Chondrocyte (in vitro differentiated cells): Measurements from ENCODE around the gene MYO1G. TPM values are rescaled to one million over a fixed set of nuclear protein-coding genes. Genes with fewer than 3 reads are reported as not detected.
A peak's percentile ranks its signal among the peaks of the same experiment; 100 is the strongest.
"Not testable (repeated sequence)": the region's sequence is repeated elsewhere in the genome, so short reads cannot be mapped to it uniquely, and the experiment has no call there.

Source experiments
- DNase-seq: peaks from one replicate; pipeline ENCODE4 v3.0.0; 2021; ENCODE audit warnings: mixed read lengths, low spot score
- H3K27ac Mint-ChIP-seq: one replicate; pipeline ENCODE4 v1.8.0; 2021; ENCODE audit warnings: mild to moderate bottlenecking, moderate library complexity, mixed read lengths; ENCODE audit not compliant: unreplicated experiment
- H3K27me3 Mint-ChIP-seq: 2 replicates; pipeline ENCODE4 v1.8.0; 2021; ENCODE audit warnings: low read depth, mixed read lengths
- H3K36me3 Mint-ChIP-seq: 2 replicates; pipeline ENCODE4 v1.8.0; 2021; ENCODE audit warnings: low read depth, mixed read lengths
- H3K4me1 Mint-ChIP-seq: 2 replicates; pipeline ENCODE4 v1.8.0; 2021; ENCODE audit warnings: low read depth, mild to moderate bottlenecking, mixed read lengths
- H3K4me3 Mint-ChIP-seq: one replicate; pipeline ENCODE4 v1.8.0; 2021; ENCODE audit warnings: mild to moderate bottlenecking, moderate library complexity, mixed read lengths; ENCODE audit not compliant: unreplicated experiment
- H3K9me3 Mint-ChIP-seq: 2 replicates; pipeline ENCODE4 v1.8.0; 2021; ENCODE audit warnings: low read depth, mixed read lengths
- CTCF ChIP-seq: fragments of 200-600 bp; sonication (generic); IDR thresholded peaks from 2 replicates; pipeline ENCODE4 v1.5.0; 2021; ENCODE audit warnings: antibody characterized with exemption, mild to moderate bottlenecking, moderate library complexity
- total RNA-seq: library from RNA; stranded (reverse); gene quantifications from 3 replicates; pipeline ENCODE4 v1.2.1, GENCODE V29; 2021

Gene MYO1G
- total RNA-seq, 1 donor from 2014 or later, result 0.05 TPM

GRCh38 chr7:44935016-44935415, 43.8 kb downstream of the MYO1G start:
- H3K27ac Mint-ChIP-seq, result peak overlapping the region; percentile 59
- no peak for TF ChIP-seq CTCF
- H3K4me3 Mint-ChIP-seq, result no peak overlapping the region
- H3K27me3 Mint-ChIP-seq, result peaks cover 13% of the 10 kb centered on the region
- no peaks in the 10 kb centered on the region for H3K4me1 Mint-ChIP-seq
- DNase-seq, result no peak
- H3K36me3 Mint-ChIP-seq, result no peaks in the 10 kb centered on the region
- H3K9me3 Mint-ChIP-seq, result peaks cover 2% of the 10 kb centered on the region

GRCh38 chr7:44934510-44934909, 44.3 kb downstream of the MYO1G start:
- H3K4me1 Mint-ChIP-seq, H3K4me3 Mint-ChIP-seq, DNase-seq, H3K9me3 Mint-ChIP-seq, H3K27ac Mint-ChIP-seq, H3K36me3 Mint-ChIP-seq: not testable (repeated sequence)
- peaks cover 13% of the 10 kb centered on the region for H3K27me3 Mint-ChIP-seq

DNA sequence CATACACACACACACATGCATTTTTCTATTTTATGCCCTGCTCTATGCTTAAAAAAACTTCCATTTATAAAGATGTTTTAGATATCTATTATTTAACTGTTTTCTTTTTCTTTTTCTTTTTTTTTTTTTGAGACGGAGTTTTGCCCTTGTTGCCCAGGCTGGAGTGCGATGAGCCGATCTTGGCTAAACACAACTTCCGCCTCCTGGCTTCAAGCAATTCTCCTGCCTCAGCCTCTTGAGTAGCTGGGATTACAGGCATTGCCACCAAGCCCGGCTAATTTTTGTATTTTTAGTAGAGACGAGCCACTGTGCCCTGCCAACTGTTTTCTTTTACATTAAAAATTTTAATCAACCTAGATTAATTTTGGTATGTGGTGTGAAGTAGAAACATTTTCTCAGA, 47.9 kb downstream of the MYO1G start:
- peaks cover 2% of the 10 kb centered on the region for H3K27me3 Mint-ChIP-seq
- H3K4me3 Mint-ChIP-seq, result no peak overlapping the region
- DNase-seq, result no peak
- peaks cover 2% of the 10 kb centered on the region for H3K36me3 Mint-ChIP-seq
- H3K9me3 Mint-ChIP-seq, result peaks cover 9% of the 10 kb centered on the region
- H3K4me1 Mint-ChIP-seq, result no peaks in the 10 kb centered on the region
- TF ChIP-seq CTCF, result no peak
- no peak overlapping the region for H3K27ac Mint-ChIP-seq

DNA sequence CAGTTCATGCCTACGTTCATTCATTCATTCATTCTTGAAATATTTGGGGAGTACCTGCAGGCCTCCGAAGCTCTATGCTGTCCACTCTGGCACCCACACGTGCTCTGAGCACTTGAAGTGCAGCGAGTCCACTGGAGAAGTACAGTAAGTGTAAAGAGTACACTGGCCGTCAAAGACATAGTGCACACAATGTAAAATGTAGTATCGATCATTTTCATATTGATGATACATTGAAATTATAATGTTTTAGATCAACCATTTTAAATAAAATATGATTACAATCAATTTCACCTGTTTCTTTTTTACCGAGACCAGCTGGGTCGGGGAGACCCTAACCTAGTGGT, 56.5 kb downstream of the MYO1G start:
- no peak overlapping the region for H3K4me3 Mint-ChIP-seq
- no peak for DNase-seq
- TF ChIP-seq CTCF, result peak; percentile 4
- H3K36me3 Mint-ChIP-seq, result peaks cover 4% of the 10 kb centered on the region
- H3K27me3 Mint-ChIP-seq, result no peaks in the 10 kb centered on the region
- no peaks in the 10 kb centered on the region for H3K9me3 Mint-ChIP-seq
- H3K27ac Mint-ChIP-seq, result no peak overlapping the region
- no peaks in the 10 kb centered on the region for H3K4me1 Mint-ChIP-seq

DNA sequence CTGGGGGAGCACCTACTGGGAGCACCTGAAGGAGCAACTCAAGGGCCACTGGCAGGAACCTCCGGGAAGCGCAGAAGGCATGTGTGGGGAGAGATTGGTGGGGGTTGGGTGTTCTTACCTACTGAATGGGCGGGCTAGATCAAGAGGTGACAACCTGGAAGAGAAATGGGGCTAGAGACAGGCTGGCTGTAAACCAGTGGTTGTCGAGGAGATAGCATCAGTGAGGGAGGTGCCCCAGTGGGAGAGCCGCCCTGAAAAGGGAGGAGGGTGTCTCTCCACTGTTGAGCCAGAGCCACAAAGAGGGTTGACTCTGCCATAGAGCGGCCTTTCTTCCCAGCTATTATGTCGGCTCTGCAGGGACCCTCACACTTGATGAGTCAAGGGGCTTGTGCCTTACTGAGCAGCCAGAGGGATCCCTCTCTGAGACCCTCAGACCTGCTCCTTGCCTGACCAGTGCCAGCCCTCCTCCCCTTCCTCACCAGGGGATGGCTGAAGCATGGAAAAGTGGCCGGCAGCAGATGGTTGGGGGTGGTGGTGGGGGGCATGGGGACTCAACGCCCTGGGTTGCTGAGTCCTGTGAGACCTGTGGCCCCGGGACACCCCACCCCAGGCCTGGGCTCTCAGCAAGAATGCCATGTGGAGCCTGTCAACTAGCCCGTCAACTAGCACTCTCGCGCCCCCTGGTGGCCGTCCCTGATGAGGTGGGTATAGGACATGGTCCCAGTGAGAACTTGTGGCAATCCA, 57.0 kb downstream of the MYO1G start:
- no peak for DNase-seq
- Mint-ChIP-seq H3K27me3 (no peaks in the 10 kb centered on the region), H3K4me1 (no peaks in the 10 kb centered on the region), H3K27ac (no peak overlapping the region), H3K4me3 (no peak overlapping the region), H3K36me3 (peaks cover 6% of the 10 kb centered on the region), H3K9me3 (no peaks in the 10 kb centered on the region)
- peak; percentile 86 for TF ChIP-seq CTCF

GRCh38 chr7:44920119-44920518, 58.7 kb downstream of the MYO1G start:
- TF ChIP-seq CTCF, result no peak
- Mint-ChIP-seq H3K9me3 (no peaks in the 10 kb centered on the region), H3K4me3 (no peak overlapping the region), H3K27ac (no peak overlapping the region), H3K27me3 (no peaks in the 10 kb centered on the region), H3K4me1 (no peaks in the 10 kb centered on the region), H3K36me3 (peaks cover 6% of the 10 kb centered on the region)
- DNase-seq, result no peak
